ENCODE data around the gene TMCC1.

DNA sequence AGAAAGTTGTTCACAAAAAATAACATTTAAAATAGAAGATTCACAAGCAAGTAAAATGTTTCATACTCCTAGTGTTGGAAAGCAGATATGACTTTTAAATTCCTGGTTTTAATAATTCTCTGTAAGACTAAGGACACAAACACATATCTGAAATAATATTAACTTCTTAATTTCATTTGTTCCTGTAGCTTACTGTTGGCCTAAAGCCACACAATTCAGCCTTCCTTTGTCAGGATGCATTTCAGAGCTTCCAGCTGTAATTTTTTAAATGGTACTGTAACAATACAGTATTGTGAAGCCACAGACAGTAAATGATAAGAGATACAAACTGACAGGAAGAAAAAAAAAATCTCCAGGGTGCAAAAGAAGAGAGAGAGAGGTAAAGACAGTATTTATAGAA lies 84.2 kb downstream of the TMCC1 start:
- no peak for TF ChIP-seq POLR2A (IDR thresholded peaks at IDR 0.05)
- TF ChIP-seq, protein P1, sequence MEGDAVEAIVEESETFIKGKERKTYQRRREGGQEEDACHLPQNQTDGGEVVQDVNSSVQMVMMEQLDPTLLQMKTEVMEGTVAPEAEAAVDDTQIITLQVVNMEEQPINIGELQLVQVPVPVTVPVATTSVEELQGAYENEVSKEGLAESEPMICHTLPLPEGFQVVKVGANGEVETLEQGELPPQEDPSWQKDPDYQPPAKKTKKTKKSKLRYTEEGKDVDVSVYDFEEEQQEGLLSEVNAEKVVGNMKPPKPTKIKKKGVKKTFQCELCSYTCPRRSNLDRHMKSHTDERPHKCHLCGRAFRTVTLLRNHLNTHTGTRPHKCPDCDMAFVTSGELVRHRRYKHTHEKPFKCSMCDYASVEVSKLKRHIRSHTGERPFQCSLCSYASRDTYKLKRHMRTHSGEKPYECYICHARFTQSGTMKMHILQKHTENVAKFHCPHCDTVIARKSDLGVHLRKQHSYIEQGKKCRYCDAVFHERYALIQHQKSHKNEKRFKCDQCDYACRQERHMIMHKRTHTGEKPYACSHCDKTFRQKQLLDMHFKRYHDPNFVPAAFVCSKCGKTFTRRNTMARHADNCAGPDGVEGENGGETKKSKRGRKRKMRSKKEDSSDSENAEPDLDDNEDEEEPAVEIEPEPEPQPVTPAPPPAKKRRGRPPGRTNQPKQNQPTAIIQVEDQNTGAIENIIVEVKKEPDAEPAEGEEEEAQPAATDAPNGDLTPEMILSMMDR (IDR thresholded peaks at IDR 0.05): no peak
